ENCODE data around the gene DMRT3.

DNA sequence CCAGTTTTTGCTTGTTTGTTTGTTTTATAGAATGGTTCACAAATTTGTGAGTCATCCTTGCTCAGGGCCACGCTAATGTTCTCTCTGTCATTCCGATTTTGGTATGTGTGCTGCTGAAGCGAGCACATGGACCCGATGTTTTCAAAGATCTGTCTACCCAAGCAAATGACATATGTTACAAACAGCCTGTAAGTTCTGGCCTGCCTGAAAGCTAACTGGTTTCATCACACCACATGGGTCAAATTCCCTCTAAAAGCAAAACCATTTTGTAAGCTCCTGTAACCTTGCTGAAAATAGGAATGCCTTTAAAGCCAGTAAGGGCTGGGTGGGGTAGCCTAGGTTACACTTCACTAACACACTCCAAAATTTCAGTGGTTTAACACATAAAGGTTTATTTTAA lies 25.4 kb downstream of the DMRT3 start:
- TF ChIP-seq, protein P1, sequence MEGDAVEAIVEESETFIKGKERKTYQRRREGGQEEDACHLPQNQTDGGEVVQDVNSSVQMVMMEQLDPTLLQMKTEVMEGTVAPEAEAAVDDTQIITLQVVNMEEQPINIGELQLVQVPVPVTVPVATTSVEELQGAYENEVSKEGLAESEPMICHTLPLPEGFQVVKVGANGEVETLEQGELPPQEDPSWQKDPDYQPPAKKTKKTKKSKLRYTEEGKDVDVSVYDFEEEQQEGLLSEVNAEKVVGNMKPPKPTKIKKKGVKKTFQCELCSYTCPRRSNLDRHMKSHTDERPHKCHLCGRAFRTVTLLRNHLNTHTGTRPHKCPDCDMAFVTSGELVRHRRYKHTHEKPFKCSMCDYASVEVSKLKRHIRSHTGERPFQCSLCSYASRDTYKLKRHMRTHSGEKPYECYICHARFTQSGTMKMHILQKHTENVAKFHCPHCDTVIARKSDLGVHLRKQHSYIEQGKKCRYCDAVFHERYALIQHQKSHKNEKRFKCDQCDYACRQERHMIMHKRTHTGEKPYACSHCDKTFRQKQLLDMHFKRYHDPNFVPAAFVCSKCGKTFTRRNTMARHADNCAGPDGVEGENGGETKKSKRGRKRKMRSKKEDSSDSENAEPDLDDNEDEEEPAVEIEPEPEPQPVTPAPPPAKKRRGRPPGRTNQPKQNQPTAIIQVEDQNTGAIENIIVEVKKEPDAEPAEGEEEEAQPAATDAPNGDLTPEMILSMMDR (IDR thresholded peaks at IDR 0.05 in 8 of 11, conservative IDR thresholded peaks at IDR 0.05 in 3 of 11) = no peak
- TF ChIP-seq POLR2A (IDR thresholded peaks at IDR 0.05) = no peak

All from spleen (tissue), 7 donors.